GM12872 (cell line): ENCODE results near the gene STX4.

Source experiments
- CTCF ChIP-seq: IDR thresholded peaks from 3 replicates; pipeline ENCODE4 v1.5.1; 2011; ENCODE audit warnings: low read depth, mild to moderate bottlenecking, low read length, moderate library complexity; ENCODE audit not compliant: insufficient read depth

The STX4 gene

GRCh38 chr16:31032736-31033708, at the start of gene STX4:
Gene STX4 (plus strand): TSS chr16:31033558. CDS start chr16:31033806, 248 bp downstream.
- no peak for TF ChIP-seq CTCF

- no peak for TF ChIP-seq CTCF
Measured at GRCh38 chr16:30983898-30984610, 49.3 kb upstream of the STX4 start.

- TF ChIP-seq CTCF = peak; percentile 87
Measured at GRCh38 chr16:30984669-30985400, 48.5 kb upstream of the STX4 start, which contains the start of gene HSD3B7. Gene HSD3B7 (plus strand): TSS chr16:30985207. CDS start chr16:30985659, 452 bp downstream.

GRCh38 chr16:30985401-30986128, 47.8 kb upstream of the STX4 start:
- no peak for TF ChIP-seq CTCF

- TF ChIP-seq CTCF = no peak
Measured at GRCh38 chr16:30986129-30986991, 47.0 kb upstream of the STX4 start.

- TF ChIP-seq CTCF = no peak
Measured at GRCh38 chr16:30987581-30988190, 45.7 kb upstream of the STX4 start.
